SK-N-SH (cell line): ENCODE data around the gene PELI2. TPM values are rescaled to one million over a fixed set of nuclear protein-coding genes. Genes with fewer than 3 reads are reported as not detected.

Source experiments
- CTCF ChIA-PET: fragments of 300-600, 350-600 bp; formaldehyde crosslinking; extraction: SDS; loops from one replicate; lab custom pipeline; 2021; lab: Yijun Ruan, JAX
- POLR2A ChIA-PET: fragments of 350-600 bp; sonication (Branson Sonifier 250); formaldehyde crosslinking; extraction: SDS; loops from one replicate; lab custom pipeline; 2020; ENCODE audit warnings: antibody characterized with exemption, inconsistent platforms; lab: Yijun Ruan, JAX
- DNase-seq: peaks from one replicate; pipeline ENCODE4 v3.0.0; 2012
- H2AFZ ChIP-seq: fragments of 200-600 bp; sonication (generic); 2 replicates; pipeline ENCODE4 v1.8.1; 2016; ENCODE audit warnings: antibody characterized with exemption, mild to moderate bottlenecking, low read depth
- H3F3A ChIP-seq: fragments of 200-600 bp; sonication (generic); replicated peaks from 2 replicates; pipeline ENCODE3; 2016; ENCODE audit warnings: antibody characterized with exemption, mild to moderate bottlenecking; ENCODE audit not compliant: insufficient read depth
- H3K27ac ChIP-seq, 2 experiments: fragments of 200-500 bp in 1 of 2; fragments of 200-600 bp in 1 of 2; sonication (Bioruptor generic) in 1 of 2; sonication (generic), shearing (Covaris generic) in 1 of 2; 2 replicates each; pipeline versions ENCODE4 v1.5.1 to v1.6.1; 2014 to 2016; ENCODE audit warnings: low read depth in 2 of 2, inconsistent platforms in 1 of 2, low read length in 1 of 2, mild to moderate bottlenecking in 1 of 2, mixed read lengths in 1 of 2
- H3K27me3 ChIP-seq: fragments of 200-600 bp; sonication (generic), shearing (Covaris generic); 2 replicates; pipeline ENCODE4 v1.6.1; 2016; ENCODE audit warnings: mixed run types; ENCODE audit not compliant: insufficient read depth
- H3K36me3 ChIP-seq, 2 experiments: fragments of 200-500 bp in 1 of 2; fragments of 200-600 bp in 1 of 2; sonication (Bioruptor generic) in 1 of 2; sonication (generic) in 1 of 2; replicated peaks in 1 of 2; 2 replicates each; pipeline versions ENCODE3 to v1.5.1; 2014 to 2016; ENCODE audit warnings: low read length in 1 of 2, mild to moderate bottlenecking in 1 of 2; ENCODE audit not compliant: insufficient read depth in 2 of 2, control insufficient read depth in 1 of 2
- H3K4me1 ChIP-seq, 2 experiments: fragments of 200-500 bp in 1 of 2; fragments of 200-600 bp in 1 of 2; sonication (Bioruptor generic) in 1 of 2; sonication (generic), shearing (Covaris generic) in 1 of 2; 2 replicates each; pipeline versions ENCODE4 v1.5.1 to v1.6.1; 2014 to 2016; ENCODE audit warnings: low read depth in 1 of 2, low read length in 1 of 2, mixed run types in 1 of 2; ENCODE audit not compliant: insufficient read depth in 2 of 2, control insufficient read depth in 1 of 2
- H3K4me2 ChIP-seq: fragments of 200-600 bp; sonication (generic), shearing (Covaris generic); 2 replicates; pipeline ENCODE4 v1.6.1; 2017; ENCODE audit warnings: mixed run types
- H3K4me3 ChIP-seq, 2 experiments: fragments of 200-500 bp in 1 of 2; fragments of 200-600 bp in 1 of 2; sonication (Bioruptor generic) in 1 of 2; sonication (generic), shearing (Covaris generic) in 1 of 2; 2 replicates each; pipeline versions ENCODE4 v1.5.1 to v1.8.1; 2014 to 2016; ENCODE audit warnings: low read depth in 2 of 2, inconsistent platforms in 1 of 2, low read length in 1 of 2, mild to moderate bottlenecking in 1 of 2, mixed read lengths in 1 of 2, moderate library complexity in 1 of 2
- H3K79me2 ChIP-seq: fragments of 200-600 bp; sonication (generic); 2 replicates; pipeline ENCODE4 v1.8.1; 2017; ENCODE audit warnings: mild to moderate bottlenecking; ENCODE audit not compliant: insufficient read depth
- H3K9ac ChIP-seq: fragments of 200-600 bp; sonication (generic); 2 replicates; pipeline ENCODE4 v1.6.1; 2017; ENCODE audit warnings: mixed run types
- H3K9me2 ChIP-seq: fragments of 200-600 bp; sonication (generic); 2 replicates; pipeline ENCODE4 v1.6.1; 2017; ENCODE audit warnings: mixed run types
- H3K9me3 ChIP-seq: fragments of 200-600 bp; sonication (generic); 2 replicates; pipeline ENCODE4 v1.6.1; 2017; ENCODE audit warnings: mixed run types, mild to moderate bottlenecking, moderate library complexity
- H4K20me1 ChIP-seq: fragments of 200-600 bp; sonication (generic); 2 replicates; pipeline ENCODE4 v1.6.1; 2017; ENCODE audit warnings: mild to moderate bottlenecking, mixed run types; ENCODE audit not compliant: insufficient read depth
- CHD2 ChIP-seq: fragments of 150-350 bp; IDR thresholded peaks from 2 replicates; pipeline ENCODE4 v1.6.1; 2018; ENCODE audit warnings: low read length; ENCODE audit not compliant: partially characterized antibody
- JUND ChIP-seq: IDR thresholded peaks from 2 replicates; pipeline ENCODE4 v1.4.0; 2012
- MXI1 ChIP-seq: IDR thresholded peaks from 2 replicates; pipeline ENCODE4 v1.6.1; 2012; ENCODE audit warnings: mild to moderate bottlenecking, low read depth, low read length, improper control_type of control experiment
- PBX3 ChIP-seq: IDR thresholded peaks from 2 replicates; pipeline ENCODE4; 2012
- POLR2AphosphoS5 ChIP-seq: IDR thresholded peaks from 2 replicates; pipeline ENCODE4 v1.6.1; 2012; ENCODE audit warnings: low read depth, low read length
- RXRA ChIP-seq: IDR thresholded peaks from 2 replicates; pipeline ENCODE4 v1.4.0; 2012; ENCODE audit warnings: low read depth, mild to moderate bottlenecking, borderline replicate concordance
- SMC3 ChIP-seq: IDR thresholded peaks from 2 replicates; pipeline ENCODE4 v1.6.1; 2012; ENCODE audit warnings: low read depth, low read length, improper control_type of control experiment
- TAF1 ChIP-seq: IDR thresholded peaks from 2 replicates; pipeline ENCODE4 v1.6.1; 2012; ENCODE audit warnings: low read depth, mild to moderate bottlenecking, low read length, moderate library complexity, borderline replicate concordance
- TEAD4 ChIP-seq: IDR thresholded peaks from 2 replicates; pipeline ENCODE4 v1.4.0; 2012; ENCODE audit warnings: mild to moderate bottlenecking, borderline replicate concordance; ENCODE audit not compliant: insufficient read depth
- USF2 ChIP-seq: fragments of 150-350 bp; IDR thresholded peaks from 2 replicates; pipeline ENCODE4 v1.6.1; 2017; ENCODE audit warnings: antibody characterized with exemption, low read length, low read depth, borderline replicate concordance
- YY1 ChIP-seq: IDR thresholded peaks from 2 replicates; pipeline ENCODE4 v1.4.0; 2012; ENCODE audit warnings: low read depth, mild to moderate bottlenecking
- ZBTB33 ChIP-seq: IDR thresholded peaks from 2 replicates; pipeline ENCODE4 v1.4.0; 2012; ENCODE audit warnings: low read depth, borderline replicate concordance
- WGBS: methylation state at CpG from one replicate; pipeline ENCODE4 v1.1.6; 2017; ENCODE audit warnings: low lambda C conversion rate; 5-methylcytosine and 5-hydroxymethylcytosine counted together
- polyA plus RNA-seq, 3 experiments: library from polyadenylated mRNA; depleted of rRNA; stranded (reverse); fragments of >200 nt; gene quantifications; 2 replicates each; pipeline ENCODE4 v1.2.3, GENCODE V29; 2012

PELI2 gene
- polyA plus RNA-seq, 1 of the 3 experiments (the other 2 are of a cell fraction): not detected

GRCh38 chr14:56194042-56194441 lies 75.8 kb downstream of the PELI2 start (continued):
- TF ChIP-seq TAF1 (no peak), MXI1 (no peak), POLR2AphosphoS5 (no peak)

- H3K79me2 ChIP-seq: no peaks in the 10 kb centered on the region
- no peaks in the 10 kb centered on the region for H3K9me3 ChIP-seq
- 14% methylated on average over 5 of the region's 5 CpGs for WGBS
- no peak overlapping the region for H3K9ac ChIP-seq
- no peaks in the 10 kb centered on the region for H4K20me1 ChIP-seq
- H2AFZ ChIP-seq: no peak overlapping the region
- H3F3A ChIP-seq: no peaks in the 10 kb centered on the region
- H3K9me2 ChIP-seq: no peaks in the 10 kb centered on the region
- H3K27ac ChIP-seq: no peak overlapping the region
- H3K36me3 ChIP-seq: no peaks in the 10 kb centered on the region
- H3K4me1 ChIP-seq: no peaks in the 10 kb centered on the region
- ChIA-PET CTCF (no interaction called here), POLR2A (no interaction called here)
- no peak for DNase-seq
- TF ChIP-seq JUND: no peak
- no peak overlapping the region for H3K4me3 ChIP-seq
- H3K27me3 ChIP-seq: peaks cover 22% of the 10 kb centered on the region; the same call in 1 of the 2 replicates
- no peak overlapping the region for H3K4me2 ChIP-seq
Measured at GRCh38 chr14:56195223-56195622, 77.0 kb downstream of the PELI2 start.

- no peak overlapping the region for H2AFZ ChIP-seq
- POLR2A ChIA-PET: no interaction called here
Measured at GRCh38 chr14:56195704-56196103, 77.5 kb downstream of the PELI2 start.

More at GRCh38 chr14:56195704-56196103, 77.5 kb downstream of the PELI2 start:
- Histone ChIP-seq H3K4me2 (no peak overlapping the region), H3K9me3 (no peaks in the 10 kb centered on the region), H3K4me3 (no peak overlapping the region), H4K20me1 (no peaks in the 10 kb centered on the region), H3K4me1 (no peaks in the 10 kb centered on the region), H3K36me3 (no peaks in the 10 kb centered on the region), H3F3A (no peaks in the 10 kb centered on the region), H3K9ac (no peak overlapping the region), H3K9me2 (no peaks in the 10 kb centered on the region), H3K79me2 (no peaks in the 10 kb centered on the region), H3K27me3 (peaks cover 22% of the 10 kb centered on the region; the same call in 1 of the 2 replicates), H3K27ac (no peak overlapping the region)
- no peak for TF ChIP-seq SMC3
- no peak for TF ChIP-seq USF2
- no peak for TF ChIP-seq RXRA
- TF ChIP-seq TAF1: no peak
- no peak for TF ChIP-seq TEAD4
- TF ChIP-seq PBX3: no peak
- TF ChIP-seq CHD2: no peak
- no peak for TF ChIP-seq ZBTB33
- no peak for TF ChIP-seq YY1
- 14% methylated on average over 5 of the region's 6 CpGs for WGBS
- CTCF ChIA-PET: no interaction called here
- no peak for DNase-seq
